Urinary bladder (tissue), 4 donors: ENCODE measurements around the gene HOXA1. TPM values are rescaled to one million over a fixed set of nuclear protein-coding genes. Genes with fewer than 3 reads are reported as not detected.

ENCODE experiments used
- DNase-seq: peaks from one replicate; pipeline ENCODE4 v3.0.0-alpha.2; 2015; ENCODE audit errors: extremely low spot score
- H3K27ac ChIP-seq: one replicate; pipeline ENCODE4 v1.5.1; 2013; ENCODE audit warnings: low read depth, mild to moderate bottlenecking, moderate library complexity
- H3K36me3 ChIP-seq: one replicate; pipeline ENCODE4 v1.6.1; 2013; ENCODE audit warnings: mild to moderate bottlenecking, moderate library complexity; ENCODE audit not compliant: insufficient read depth
- H3K4me1 ChIP-seq: one replicate; pipeline ENCODE4 v1.6.1; 2013; ENCODE audit warnings: mild to moderate bottlenecking, moderate library complexity; ENCODE audit not compliant: insufficient read depth
- H3K4me3 ChIP-seq: one replicate; pipeline ENCODE4 v1.5.1; 2013; ENCODE audit warnings: low read depth, low read length
- WGBS: extraction: QIAGEN DNeasy Blood & Tissue Kit; methylation state at CpG from one replicate; pipeline ENCODE4 v1.1.7; 2013; 5-methylcytosine and 5-hydroxymethylcytosine counted together
- polyA plus RNA-seq: library from polyadenylated mRNA; stranded (reverse); fragments of 200-250 nt; gene quantifications from one replicate; pipeline ENCODE4 v1.2.3, GENCODE V29; 2013
- total RNA-seq: library from RNA; depleted of rRNA; stranded (reverse); fragments of >200 nt; gene quantifications from one replicate; pipeline ENCODE4 v1.2.3, GENCODE V29; 2014
- donor health status: healthy with polysubstance abuse.
- donor health status: healthy.

Gene HOXA1
- total and polyA plus RNA-seq, 2 donors, result 1.6 to 2.0 TPM

- WGBS, result 97% methylated on average over 4 of the region's 4 CpGs
- Histone ChIP-seq H3K4me1 (peaks cover 2% of the 10 kb centered on the region), H3K4me3 (no peak overlapping the region), H3K36me3 (no peaks in the 10 kb centered on the region), H3K27ac (no peak overlapping the region)
- DNase-seq, result no peak
Measured at GRCh38 chr7:27109466-27110185, 13.8 kb upstream of the HOXA1 start.

GRCh38 chr7:27108390-27109127, 12.8 kb upstream of the HOXA1 start:
- no peaks in the 10 kb centered on the region for H3K36me3 ChIP-seq
- 67% methylated on average over 41 of the region's 41 CpGs for WGBS
- H3K27ac ChIP-seq, result peak overlapping the region; percentile 85
- H3K4me3 ChIP-seq, result peak overlapping the region; percentile 1
- DNase-seq, result no peak
- peaks cover 2% of the 10 kb centered on the region for H3K4me1 ChIP-seq

- H3K4me3 ChIP-seq, result peak overlapping the region; percentile 1
- no peaks in the 10 kb centered on the region for H3K36me3 ChIP-seq
- peaks cover 2% of the 10 kb centered on the region for H3K4me1 ChIP-seq
- DNase-seq, result no peak
- 68% methylated on average over 47 of the region's 47 CpGs for WGBS
- peak overlapping the region; percentile 85 for H3K27ac ChIP-seq
Measured at GRCh38 chr7:27107391-27108381, 11.9 kb upstream of the HOXA1 start.

GRCh38 chr7:27106901-27107240, 11.1 kb upstream of the HOXA1 start:
- peaks cover 2% of the 10 kb centered on the region for H3K4me1 ChIP-seq
- no peak for DNase-seq
- peak overlapping the region; percentile 30 for H3K4me3 ChIP-seq
- WGBS, result 62% methylated on average over 14 of the region's 14 CpGs
- peak overlapping the region; percentile 84 for H3K27ac ChIP-seq
- H3K36me3 ChIP-seq, result no peaks in the 10 kb centered on the region

GRCh38 chr7:27106181-27106900, 10.5 kb upstream of the HOXA1 start:
- H3K4me3 ChIP-seq, result peak overlapping the region; percentile 30
- peak overlapping the region; percentile 84 for H3K27ac ChIP-seq
- no peaks in the 10 kb centered on the region for H3K36me3 ChIP-seq
- 48% methylated on average over 44 of the region's 44 CpGs for WGBS
- H3K4me1 ChIP-seq, result peaks cover 2% of the 10 kb centered on the region
- DNase-seq, result no peak

GRCh38 chr7:27105301-27106031, 9.7 kb upstream of the HOXA1 start:
- no peaks in the 10 kb centered on the region for H3K36me3 ChIP-seq
- peak overlapping the region; percentile 19 for H3K27ac ChIP-seq
- DNase-seq, result no peak
- no peak overlapping the region for H3K4me3 ChIP-seq
- peaks cover 2% of the 10 kb centered on the region for H3K4me1 ChIP-seq
- WGBS, result 90% methylated on average over 13 of the region's 13 CpGs

GRCh38 chr7:27104341-27105058, 8.7 kb upstream of the HOXA1 start:
- no peak for DNase-seq
- Histone ChIP-seq H3K27ac (no peak overlapping the region), H3K36me3 (no peaks in the 10 kb centered on the region), H3K4me1 (no peaks in the 10 kb centered on the region), H3K4me3 (no peak overlapping the region)
- 76% methylated on average over 13 of the region's 13 CpGs for WGBS

- Histone ChIP-seq H3K4me1 (no peaks in the 10 kb centered on the region), H3K27ac (no peak overlapping the region), H3K36me3 (no peaks in the 10 kb centered on the region), H3K4me3 (peak overlapping the region; percentile 21)
- WGBS, result 76% methylated on average over 35 of the region's 35 CpGs
- no peak for DNase-seq
Measured at GRCh38 chr7:27103489-27104226, 7.9 kb upstream of the HOXA1 start.

- Histone ChIP-seq H3K36me3 (no peaks in the 10 kb centered on the region), H3K27ac (no peak within 1 kb of the TSS), H3K4me1 (no peaks in the 10 kb centered on the region), H3K4me3 (peak within 1 kb of the TSS; percentile 29)
- no peak for DNase-seq
- 76% methylated on average over 29 of the region's 29 CpGs for WGBS
Measured at GRCh38 chr7:27102581-27103442, 7.0 kb upstream of the HOXA1 start, which contains the start of gene HOXA2. Gene HOXA2 (minus strand): TSS chr7:27102683. CDS start chr7:27102500, 183 bp downstream.

GRCh38 chr7:27101957-27102580, 6.3 kb upstream of the HOXA1 start:
- Histone ChIP-seq H3K27ac (no peak overlapping the region), H3K4me1 (no peaks in the 10 kb centered on the region), H3K4me3 (peak overlapping the region; percentile 29), H3K36me3 (no peaks in the 10 kb centered on the region)
- WGBS, result 55% methylated on average over 39 of the region's 39 CpGs
- no peak for DNase-seq
